ENCODE measurements around the gene PRKCZ.
A peak's percentile ranks its signal among the peaks of the same experiment; 100 is the strongest.

The PRKCZ gene

DNA sequence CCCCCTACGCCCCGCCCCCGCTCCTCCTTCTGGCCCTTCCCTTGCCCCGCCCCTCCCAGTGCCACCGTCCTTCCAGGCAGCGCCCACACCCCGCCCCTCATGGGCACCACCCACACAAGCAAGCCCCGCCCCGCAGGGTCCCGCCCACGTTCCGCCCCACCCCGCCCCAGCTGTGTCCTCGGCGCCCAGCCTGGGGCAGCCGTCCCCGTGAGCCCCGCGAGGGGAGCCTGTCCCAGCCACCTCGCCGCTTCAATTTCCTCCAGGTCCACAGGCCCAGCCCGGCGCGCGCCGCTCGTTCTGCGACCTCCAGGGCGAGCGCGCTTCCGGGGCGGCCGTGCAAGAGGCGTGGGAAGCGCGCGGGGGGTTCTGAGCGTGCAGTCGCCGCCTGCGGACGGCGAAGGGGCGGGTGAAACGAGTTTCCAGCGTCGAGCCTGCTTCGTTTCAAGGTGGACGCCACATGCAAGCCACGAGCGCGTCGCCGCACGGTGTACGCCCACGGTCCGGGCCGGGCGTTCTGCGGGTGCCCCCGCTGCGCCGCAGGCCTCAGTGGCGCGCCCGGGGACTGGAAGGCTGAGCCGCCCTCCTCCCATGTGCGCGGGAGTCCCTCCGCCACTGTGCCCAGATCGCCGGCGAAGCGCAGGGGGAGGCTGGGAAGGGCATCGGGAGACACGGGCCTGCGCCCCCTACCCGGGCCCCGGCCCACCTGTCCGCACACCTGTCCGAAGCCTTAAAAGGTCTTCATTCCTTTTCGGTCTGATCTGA lies 155.2 kb downstream of the PRKCZ start:
- TF ChIP-seq, protein P1, sequence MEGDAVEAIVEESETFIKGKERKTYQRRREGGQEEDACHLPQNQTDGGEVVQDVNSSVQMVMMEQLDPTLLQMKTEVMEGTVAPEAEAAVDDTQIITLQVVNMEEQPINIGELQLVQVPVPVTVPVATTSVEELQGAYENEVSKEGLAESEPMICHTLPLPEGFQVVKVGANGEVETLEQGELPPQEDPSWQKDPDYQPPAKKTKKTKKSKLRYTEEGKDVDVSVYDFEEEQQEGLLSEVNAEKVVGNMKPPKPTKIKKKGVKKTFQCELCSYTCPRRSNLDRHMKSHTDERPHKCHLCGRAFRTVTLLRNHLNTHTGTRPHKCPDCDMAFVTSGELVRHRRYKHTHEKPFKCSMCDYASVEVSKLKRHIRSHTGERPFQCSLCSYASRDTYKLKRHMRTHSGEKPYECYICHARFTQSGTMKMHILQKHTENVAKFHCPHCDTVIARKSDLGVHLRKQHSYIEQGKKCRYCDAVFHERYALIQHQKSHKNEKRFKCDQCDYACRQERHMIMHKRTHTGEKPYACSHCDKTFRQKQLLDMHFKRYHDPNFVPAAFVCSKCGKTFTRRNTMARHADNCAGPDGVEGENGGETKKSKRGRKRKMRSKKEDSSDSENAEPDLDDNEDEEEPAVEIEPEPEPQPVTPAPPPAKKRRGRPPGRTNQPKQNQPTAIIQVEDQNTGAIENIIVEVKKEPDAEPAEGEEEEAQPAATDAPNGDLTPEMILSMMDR (IDR thresholded peaks at IDR 0.05; ENCODE audit: low read depth, low read length), result no peak
- peak; percentile 93 for DNase-seq (ENCODE audit: low read depth, low spot score)
- H3K4me3 ChIP-seq (ENCODE audit: low read depth, low read length), result peak overlapping the region; percentile 24
- in situ Hi-C loops (cut with HindIII; ENCODE audit: low sequenced_read_pairs), result no loop called here

- TF ChIP-seq, protein P1 (IDR thresholded peaks at IDR 0.05; ENCODE audit: low read depth, low read length), result no peak
- no peak overlapping the region for H3K4me3 ChIP-seq (ENCODE audit: low read depth, low read length)
- DNase-seq (ENCODE audit: low read depth, low spot score), result no peak
- in situ Hi-C loops (cut with HindIII; ENCODE audit: low sequenced_read_pairs), result no loop called here
These were observed 156.7 kb downstream of the PRKCZ start for GRCh38 chr1:2206813-2207487.

GRCh38 chr1:2208309-2209239 lies 158.4 kb downstream of the PRKCZ start:
- DNase-seq (ENCODE audit: low read depth, low spot score), result peak; percentile 95
- TF ChIP-seq, protein P1 (IDR thresholded peaks at IDR 0.05; ENCODE audit: low read depth, low read length), result no peak
- no peak overlapping the region for H3K4me3 ChIP-seq (ENCODE audit: low read depth, low read length)
- in situ Hi-C loops (cut with HindIII; ENCODE audit: low sequenced_read_pairs), result no loop called here

DNA sequence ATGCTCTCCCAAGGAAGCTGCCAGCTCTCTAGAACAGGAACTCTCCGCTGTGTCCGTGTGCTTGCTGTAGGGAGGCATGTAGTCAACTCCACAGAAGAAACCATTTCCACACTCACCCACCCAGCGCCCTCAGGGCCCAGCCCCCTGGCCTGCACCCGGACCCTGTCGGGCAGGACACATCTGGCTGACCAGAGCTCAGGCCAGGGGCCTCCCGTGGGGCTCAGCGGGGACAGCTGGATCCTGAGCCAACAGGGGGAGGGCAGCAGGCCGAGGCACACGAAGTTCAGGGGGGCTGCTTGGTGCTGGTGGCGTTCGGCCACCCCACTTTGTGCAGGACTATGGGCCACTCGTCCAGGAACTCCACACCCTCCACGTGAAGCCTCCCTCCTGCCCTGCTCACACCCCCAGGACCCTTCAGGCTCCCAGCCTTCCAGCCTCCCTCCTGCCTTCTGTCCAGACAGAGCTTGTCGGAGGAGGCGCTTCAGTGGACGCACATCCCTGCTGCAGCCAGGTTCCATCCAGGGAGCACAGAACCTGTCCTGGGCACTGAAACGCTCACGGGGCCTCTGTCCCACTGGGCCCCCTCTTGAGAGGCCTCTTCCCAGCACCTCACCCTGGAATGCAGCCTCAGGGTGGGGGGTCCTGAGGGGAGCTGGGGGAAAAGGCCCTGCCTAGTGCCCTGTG lies 159.3 kb downstream of the PRKCZ start:
- no peak for DNase-seq (ENCODE audit: low read depth, low spot score)
- H3K4me3 ChIP-seq (ENCODE audit: low read depth, low read length), result no peak overlapping the region
- TF ChIP-seq, protein P1 (IDR thresholded peaks at IDR 0.05; ENCODE audit: low read depth, low read length), result no peak
- in situ Hi-C loops (cut with HindIII; ENCODE audit: low sequenced_read_pairs), result no loop called here

DNA sequence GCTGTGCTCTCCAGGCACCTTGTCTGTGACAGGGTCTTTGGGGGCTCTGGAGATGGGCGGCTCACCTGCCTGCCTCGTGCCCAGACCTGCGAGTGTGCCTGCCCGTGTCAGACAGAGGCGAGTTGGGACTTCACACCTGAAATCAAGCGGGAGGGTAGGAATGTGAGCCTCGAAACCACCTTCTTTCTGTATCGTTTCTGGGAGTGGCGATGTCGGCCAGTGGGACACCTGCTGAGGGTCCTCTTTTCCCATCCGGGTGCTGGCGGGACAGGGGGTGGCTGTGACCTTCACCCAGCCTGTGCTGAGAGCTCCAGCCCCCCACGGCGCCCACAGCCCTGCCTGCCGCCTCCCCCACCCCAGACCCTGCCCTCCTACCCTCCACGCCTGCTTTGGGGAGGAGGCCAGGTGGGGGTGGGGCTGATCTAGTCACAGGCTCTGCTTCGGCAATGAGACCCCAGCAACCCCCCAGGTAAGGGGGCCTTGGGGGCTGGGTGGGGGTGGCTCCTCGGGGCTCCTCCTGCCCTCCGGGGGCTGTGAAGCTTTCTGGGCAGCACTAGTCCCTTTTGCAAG lies 160.0 kb downstream of the PRKCZ start:
- TF ChIP-seq, protein P1 (IDR thresholded peaks at IDR 0.05; ENCODE audit: low read depth, low read length), result no peak
- in situ Hi-C loops (cut with HindIII; ENCODE audit: low sequenced_read_pairs), result no loop called here
- no peak overlapping the region for H3K4me3 ChIP-seq (ENCODE audit: low read depth, low read length)
- DNase-seq (ENCODE audit: low read depth, low spot score), result no peak

Data from astrocyte of the spinal cord (primary cell).